ENCODE measurements around the gene NAP1L4. TPM values are rescaled to one million over a fixed set of nuclear protein-coding genes. Genes with fewer than 3 reads are reported as not detected.
A peak's percentile ranks its signal among the peaks of the same experiment; 100 is the strongest.

NAP1L4 gene
- total RNA-seq, 1 experiment from 2014 or later: 116 TPM

DNA sequence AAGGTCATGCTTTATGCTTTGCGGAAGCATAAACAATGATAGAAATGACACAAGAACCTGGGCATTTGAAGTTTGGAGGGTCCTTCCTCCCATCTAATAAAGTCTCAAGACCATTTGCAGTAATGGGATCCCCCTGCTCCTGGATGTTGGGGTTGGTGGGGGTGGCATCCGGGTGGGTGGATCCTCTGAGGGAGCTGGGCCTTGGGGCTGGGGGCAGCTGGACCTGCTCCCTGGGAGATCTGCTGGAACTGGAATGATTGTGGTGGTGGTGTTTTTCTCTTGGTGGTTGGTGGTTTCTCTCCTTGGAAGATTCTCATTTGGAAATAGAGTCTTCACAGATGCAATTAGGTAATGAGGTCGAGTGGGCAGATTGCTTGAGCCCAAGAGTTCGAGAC lies 2.2 kb upstream of the NAP1L4 start:
- DNase-seq (ENCODE audit: low spot score): no peak

DNA sequence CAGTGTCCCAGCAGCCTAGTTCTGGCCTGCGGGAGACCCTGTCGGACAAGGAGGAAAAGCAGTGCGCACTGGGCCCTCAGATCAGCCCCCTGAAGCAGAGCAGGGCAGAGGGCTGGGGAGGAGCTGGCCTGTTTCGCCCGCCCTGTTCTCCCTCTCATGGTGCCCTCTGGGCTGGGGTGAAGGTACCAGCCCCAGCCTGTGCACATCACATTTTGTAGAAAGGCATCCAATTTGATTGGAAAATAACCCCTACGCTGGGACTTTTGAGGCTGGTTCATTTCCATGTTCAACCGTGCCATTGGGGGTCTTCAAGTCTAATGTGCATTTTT lies 832 bp upstream of the NAP1L4 start:
- DNase-seq (ENCODE audit: low spot score): no peak

DNA sequence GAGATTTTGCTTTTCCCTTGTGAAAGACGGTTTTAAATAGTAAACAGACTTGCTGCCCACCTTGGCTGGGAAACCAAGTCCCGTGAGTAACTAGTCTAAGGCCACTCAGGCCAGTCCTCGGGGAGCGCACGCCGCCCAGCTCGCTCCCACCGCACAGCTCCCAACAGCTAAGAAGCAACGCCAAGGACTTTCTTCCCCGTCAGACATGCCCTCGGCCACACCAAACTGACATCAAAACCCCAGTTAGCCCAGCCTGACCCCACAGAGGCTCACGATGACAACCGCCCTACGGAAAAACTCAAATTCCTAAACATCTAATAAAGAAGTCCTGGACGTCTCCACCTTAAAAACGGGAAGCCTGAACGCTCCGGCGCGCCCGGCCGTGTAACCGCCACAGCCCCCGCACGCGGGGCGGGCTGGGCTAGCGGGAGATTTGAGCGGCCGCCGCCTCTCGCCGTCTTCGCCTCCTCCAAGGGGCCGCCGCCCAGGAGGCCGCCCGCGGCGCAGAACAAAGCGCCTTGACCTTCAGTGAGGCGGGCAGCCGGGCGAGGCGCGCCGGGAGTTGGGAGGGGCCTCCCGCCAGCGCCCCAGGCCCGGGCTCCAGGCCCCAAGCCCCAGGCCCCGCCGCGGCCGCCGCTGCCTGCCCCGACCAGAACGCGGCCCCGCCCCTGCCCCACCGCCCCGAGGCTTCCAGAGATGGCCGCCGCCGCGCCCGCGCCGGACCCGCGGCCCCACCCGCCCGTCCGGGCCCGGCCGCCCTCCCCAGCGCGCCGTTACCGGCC lies 486 bp downstream of the NAP1L4 start:
- peak; percentile 63 for DNase-seq (ENCODE audit: low spot score)

DNA sequence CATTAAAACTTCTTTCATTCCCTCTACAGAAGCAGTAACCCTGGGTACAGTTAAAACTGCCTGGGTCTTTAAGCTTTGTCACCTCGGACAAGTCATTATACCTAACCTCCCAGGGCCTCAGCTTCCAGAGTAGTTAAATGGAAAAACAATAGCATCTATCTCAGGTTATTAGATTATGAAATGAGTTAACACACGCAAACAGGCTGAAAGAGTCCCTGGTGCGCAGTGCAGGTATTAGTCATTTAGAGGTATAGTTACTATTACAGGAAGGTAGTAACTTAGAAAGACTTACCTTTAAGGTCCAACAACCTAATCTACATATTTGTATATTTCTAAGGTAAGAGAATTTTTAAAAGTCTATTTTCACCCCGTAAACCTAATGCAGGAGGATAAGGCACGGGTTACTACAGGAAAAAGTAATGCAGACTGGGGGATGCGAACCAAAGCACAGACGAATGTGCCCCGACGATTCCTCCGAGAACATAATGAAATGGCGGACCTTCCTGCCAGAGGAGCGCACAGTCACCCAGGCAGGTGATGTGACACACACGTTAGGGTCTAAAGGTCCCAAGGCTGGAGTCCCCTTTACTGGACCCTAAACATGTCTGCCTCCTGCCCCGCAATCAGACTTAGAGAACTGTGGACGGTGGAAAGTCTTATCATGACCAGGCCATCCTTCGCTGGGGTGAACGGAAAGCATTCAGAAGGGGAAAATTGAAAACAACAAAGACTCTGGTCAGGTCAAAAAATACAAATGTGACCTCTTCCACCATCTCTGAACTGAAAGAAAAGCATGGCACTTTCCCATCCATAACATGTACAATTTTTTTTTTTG lies 1.3 kb downstream of the NAP1L4 start:
- DNase-seq (ENCODE audit: low spot score): peak; percentile 65

DNA sequence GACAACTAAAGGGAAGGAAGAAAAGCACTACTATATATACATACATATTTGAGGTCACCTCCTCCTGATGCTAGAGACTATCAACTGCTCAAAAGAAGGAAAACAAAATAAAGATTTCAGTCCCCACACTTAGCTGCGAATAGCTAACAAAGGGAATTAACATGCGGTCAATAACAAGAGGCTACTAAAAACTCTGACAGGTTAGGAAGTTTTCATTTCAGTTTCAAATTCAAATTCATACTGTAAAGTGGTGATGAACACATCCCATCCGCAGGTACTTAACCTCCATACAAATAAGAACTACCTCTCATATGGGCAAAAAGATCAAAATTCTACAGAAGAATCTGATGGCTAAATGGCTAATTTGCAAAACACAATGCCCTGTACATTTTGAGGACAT lies 2.6 kb downstream of the NAP1L4 start:
- peak; percentile 19 for DNase-seq (ENCODE audit: low spot score)

DNA sequence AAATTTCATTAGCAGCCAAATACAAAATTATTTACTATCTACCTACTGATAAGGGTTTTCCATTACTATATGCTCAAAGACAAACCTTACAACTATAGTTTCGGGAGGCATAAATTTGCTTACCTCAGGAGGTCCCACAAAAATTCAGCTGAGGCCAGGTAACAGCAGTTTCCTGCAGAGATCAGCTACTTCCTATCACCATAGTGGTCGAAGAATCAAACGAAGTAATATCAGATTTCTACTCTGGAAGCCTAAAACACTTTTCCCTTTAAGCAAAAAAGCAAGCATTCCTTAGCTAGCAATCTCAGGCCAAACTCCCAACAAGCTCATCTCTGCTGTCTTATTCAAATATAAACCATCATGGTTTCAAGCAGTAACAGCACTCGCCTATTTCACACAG lies 3.1 kb downstream of the NAP1L4 start:
- DNase-seq (ENCODE audit: low spot score): peak; percentile 19

DNA sequence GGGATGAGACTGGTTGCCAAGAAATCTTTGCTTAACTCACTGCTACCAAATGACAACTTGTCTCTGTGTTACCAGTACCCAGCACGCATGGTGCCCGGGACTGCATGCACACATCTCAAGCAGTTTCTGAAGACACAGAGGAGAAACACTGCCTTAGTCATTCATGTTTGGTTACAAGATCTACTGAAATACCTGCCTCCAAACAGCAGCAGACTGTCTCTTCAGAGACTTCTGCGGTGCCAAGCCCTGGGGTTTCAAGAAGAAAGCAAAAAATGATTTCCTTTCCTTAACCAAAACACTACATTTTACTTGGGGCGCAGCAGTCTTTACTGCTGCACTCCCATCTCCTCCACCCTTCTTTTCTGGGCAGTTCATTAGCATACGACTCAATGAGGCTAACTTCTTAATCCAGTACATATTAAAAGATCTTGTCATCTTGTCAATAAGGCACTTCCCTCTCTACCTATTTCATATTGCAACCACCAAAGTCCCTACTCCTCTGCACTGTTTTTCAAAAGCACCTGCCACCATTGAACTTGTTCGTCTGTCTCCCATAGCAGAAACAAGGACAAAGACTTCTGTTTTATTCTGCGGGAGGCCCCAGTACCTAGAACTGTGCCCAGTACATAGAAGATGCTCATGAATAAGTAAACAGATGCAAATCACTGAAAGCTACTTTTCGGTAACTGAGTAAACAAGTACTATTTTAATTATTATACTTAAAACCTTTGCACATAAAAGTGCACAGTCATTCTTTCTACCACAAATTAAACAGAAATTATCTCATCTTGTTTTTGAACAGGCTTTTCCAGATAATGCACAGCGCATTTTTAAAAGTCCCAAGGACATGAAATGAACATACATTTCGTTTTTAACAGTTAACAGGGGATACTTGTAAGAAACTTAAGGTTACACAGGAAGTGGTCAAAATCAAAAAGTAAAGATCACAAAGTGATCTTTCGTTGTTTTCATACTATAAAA lies 4.0 kb downstream of the NAP1L4 start:
- DNase-seq (ENCODE audit: low spot score): peak; percentile 20

DNA sequence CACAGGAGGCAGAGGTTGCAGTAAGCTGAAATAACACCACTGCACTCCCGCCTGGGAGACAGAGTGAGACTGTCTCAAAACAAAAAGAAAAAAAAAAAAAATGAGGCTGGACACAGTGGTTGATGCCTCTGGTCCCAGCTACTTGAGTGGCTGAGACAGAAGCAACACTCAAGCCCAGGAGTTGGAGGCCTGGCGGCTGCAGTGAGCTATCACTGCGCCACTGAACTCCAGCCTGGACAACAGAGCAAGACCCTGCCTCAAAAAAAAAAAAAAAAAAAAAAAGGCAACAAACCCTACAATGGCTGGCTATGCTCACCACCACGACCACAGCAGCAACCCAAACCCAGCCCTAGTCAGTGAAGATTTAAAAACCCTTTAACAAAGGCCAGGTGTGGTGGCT lies 8.2 kb downstream of the NAP1L4 start:
- DNase-seq (ENCODE audit: low spot score): no peak

DNA sequence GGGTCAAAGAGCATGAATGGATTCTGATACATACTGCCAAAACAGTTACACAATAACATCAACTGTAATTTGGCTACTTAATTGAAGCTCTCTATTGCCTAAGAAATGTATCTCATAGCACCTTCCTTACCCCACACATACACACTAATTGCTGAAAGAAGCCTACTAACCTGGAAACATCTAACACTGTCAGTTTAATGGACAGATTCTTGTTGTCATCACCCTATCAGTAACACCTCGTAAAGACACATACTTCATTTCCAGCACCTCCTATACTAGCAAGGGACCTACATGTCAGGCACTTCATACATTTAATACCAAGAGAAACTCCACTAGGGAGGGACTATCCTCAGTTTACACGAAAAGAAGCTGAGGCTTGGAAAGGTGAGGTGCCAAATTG lies 9.9 kb downstream of the NAP1L4 start:
- no peak for DNase-seq (ENCODE audit: low spot score)

DNA sequence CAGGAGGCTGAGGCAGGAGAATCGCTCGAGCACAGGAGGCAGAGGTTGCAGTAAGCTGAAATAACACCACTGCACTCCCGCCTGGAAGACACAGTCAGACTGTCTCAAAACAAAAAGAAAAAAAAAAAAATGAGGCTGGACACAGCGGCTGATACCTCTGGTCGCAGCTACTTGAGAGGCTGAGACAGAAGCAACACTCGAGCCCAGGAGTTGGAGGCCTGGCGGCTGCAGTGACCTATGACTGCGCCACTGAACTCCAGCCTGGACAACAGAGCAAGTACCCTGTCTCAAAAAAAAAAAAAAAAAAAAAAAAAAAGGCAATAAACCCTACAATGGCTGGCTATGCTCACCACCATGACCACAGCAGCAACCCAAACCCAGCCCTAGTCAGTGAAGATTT lies 11.0 kb downstream of the NAP1L4 start:
- no peak for DNase-seq (ENCODE audit: low spot score)

DNA sequence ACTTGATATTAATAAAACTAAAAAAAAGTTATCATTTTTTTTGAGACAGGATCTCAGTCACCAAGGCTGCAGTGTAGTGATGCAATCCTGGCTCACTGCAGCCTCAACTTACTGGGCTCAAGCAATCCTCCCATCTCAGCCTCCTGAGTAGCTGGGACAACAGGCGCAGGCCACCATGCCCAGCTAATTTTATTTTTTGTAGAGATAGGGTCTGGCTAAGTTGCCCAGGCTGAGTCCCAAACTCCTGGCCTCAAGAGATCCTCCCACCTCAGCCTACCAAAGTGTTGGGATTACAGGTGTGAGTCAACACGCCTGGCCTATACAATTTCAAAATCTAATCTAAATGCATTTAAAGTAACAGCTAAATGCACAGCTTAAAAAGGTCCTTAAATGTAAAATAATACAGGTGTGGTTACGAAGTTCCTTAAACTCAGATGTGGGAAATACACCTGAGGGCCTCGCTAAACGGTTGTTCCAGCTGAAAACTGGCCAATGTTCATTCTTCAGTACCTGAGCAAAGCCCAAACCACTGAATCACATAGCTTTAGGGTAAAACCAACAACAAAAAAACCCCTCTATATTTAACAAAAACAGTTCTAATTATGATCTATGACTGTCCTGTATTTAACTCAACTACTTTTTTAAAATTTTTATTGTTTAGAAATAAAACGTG lies 11.8 kb downstream of the NAP1L4 start:
- no peak for DNase-seq (ENCODE audit: low spot score)

DNA sequence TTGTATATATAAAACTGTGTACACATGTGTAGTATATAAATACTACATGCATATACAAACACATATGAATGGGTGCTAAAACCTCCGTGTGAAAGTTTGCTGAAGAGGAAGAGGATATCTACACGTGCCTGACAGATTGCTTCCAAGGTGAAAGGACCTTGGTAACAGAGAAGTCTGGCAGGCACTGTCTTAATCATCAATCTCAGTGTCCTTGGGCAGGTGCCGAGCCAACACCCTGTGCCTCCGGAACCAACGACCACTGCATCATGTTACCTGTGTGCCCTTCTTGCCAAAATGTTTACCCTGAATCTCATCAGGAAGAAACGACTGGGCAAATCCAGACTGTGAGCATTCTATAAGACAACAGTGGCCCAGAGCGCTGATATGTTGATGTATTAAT lies 15.0 kb downstream of the NAP1L4 start:
- no peak for DNase-seq (ENCODE audit: low spot score)

DNA sequence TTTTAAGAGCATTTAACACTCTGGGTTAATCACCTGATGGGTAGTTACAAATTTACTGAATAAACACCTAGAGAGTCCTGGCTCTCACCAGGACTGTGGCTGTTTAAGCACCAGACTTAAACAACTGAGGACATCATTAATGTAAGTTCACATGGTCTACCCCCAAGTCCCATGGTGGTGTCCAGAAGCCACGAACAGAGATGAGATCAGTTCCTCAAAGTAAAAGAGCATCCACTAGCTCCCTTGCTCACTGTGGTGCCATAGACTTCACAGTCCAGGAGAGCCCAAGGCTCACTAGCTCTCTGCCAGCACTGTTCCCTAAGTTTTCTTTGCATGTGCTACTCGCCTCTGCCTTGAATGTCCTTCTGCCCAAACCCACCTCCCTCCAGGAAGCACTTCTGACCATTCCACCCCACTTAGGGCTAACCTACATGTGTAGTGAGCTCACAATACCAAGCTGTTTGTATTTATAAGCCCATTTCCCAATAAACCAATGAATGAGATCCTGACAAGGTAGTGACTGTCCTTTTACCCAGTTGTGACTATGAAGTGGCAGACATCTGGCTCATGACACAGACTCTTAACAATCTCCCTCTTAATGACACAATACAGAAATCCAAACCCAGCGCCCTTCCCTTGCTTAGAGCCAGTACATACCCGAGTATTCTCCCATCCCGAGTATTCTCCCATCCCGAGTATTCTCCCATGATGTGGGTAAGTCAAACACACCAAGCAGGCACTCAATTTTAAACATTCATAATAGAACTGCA lies 15.7 kb downstream of the NAP1L4 start:
- no peak for DNase-seq (ENCODE audit: low spot score)

DNA sequence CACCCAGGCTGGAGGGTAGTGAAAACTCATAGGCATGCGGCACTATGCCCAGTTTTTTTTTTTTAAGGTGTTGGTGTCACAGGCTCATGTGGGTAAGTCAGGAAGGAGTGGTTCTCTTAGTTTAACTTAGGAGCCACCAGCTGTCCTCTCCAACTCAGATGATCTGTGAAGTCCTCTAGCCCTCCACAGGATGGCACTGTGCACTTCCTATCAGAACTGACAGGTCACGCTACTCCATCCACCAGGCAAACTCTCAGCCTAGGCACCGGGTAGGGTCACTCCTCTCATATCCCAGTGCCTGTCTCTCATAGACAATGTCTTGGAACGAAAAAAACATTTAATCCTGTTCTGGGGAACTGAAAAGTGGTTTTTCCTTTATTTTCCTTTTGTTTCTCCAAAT lies 16.5 kb downstream of the NAP1L4 start:
- peak; percentile 59 for DNase-seq (ENCODE audit: low spot score)

DNA sequence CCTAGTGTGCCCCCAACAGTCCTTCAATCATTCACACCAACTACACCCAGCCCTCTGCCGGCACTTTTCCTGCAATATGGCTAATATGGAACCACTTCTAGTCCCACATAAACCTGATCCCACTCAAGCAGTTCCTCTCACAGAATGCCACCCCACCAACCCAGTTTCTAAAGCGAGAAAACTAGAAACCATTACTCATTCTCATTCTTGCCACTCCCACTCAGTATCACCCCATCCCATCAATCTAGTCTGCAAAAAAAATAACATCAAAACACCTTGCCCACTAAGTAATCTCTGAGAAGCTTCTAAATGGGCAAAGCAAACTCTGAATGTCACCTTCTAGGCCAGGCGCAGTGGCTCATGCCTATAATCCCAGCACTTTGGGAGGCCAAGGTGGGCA lies 17.9 kb downstream of the NAP1L4 start:
- no peak for DNase-seq (ENCODE audit: low spot score)

DNA sequence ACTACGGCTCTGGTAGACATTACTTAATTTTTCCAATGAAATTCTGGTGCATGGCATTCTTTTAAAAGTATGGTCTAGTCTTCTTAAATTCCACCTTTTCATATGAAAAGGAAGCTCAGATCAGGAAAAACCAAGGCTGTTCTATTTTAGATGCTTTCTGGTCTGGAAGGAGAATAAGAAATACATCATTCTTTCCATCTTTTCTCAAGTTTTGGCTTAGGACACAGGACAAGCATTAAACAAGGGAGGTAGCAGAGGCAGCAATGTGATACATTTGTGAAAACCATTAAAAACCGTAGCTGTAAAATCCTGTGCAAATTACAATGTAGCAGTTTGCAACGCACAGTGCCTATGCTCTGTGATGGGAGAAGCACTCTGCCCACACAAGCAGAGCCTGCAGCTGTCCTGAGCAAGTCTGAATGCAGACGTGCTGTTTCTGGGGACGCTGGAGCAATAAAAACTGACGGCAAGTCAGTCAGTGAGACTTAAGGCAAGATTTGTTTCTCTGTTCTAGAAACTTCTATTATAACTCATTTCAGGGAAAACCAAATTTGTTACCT lies 23.7 kb downstream of the NAP1L4 start:
- DNase-seq (ENCODE audit: low spot score): no peak

DNA sequence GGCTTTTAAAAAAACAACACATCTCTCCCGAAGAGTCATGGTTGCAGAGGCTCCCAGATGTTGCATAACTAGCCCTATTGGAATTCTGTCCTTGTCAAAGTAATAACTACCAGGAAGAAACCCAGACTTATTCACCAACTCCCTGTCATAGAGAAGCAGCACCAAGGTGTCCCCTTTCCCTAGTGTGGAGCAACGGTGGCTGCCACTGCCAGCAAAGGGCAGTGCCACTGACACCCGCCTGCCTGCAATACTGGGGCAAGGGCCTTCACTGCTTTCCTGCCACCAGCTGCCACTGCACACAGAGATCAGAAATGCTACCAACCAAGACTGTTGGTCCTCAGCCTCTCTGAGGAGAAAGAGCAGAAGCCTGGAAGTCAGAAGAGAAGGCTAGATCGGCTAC lies 27.3 kb downstream of the NAP1L4 start:
- DNase-seq (ENCODE audit: low spot score): no peak

DNA sequence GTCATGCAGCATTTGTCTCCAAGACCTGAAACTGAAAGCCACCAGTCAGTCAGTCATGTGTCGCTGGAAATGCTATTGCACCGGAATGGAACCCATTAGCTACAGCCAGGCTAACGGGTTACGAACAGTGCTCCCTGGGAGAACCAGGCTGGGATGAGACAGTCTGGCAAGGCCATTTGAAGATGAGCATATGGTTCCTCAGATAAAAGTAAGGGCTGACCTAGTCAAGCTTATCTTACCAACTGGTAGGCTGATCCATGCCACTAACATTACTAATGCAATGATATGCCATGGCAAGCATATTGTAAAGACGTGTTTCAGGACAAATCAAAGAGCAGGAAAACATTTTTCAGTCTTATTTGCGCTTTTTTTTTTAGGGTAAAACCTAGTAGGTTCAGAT lies 28.4 kb downstream of the NAP1L4 start:
- no peak for DNase-seq (ENCODE audit: low spot score)

DNA sequence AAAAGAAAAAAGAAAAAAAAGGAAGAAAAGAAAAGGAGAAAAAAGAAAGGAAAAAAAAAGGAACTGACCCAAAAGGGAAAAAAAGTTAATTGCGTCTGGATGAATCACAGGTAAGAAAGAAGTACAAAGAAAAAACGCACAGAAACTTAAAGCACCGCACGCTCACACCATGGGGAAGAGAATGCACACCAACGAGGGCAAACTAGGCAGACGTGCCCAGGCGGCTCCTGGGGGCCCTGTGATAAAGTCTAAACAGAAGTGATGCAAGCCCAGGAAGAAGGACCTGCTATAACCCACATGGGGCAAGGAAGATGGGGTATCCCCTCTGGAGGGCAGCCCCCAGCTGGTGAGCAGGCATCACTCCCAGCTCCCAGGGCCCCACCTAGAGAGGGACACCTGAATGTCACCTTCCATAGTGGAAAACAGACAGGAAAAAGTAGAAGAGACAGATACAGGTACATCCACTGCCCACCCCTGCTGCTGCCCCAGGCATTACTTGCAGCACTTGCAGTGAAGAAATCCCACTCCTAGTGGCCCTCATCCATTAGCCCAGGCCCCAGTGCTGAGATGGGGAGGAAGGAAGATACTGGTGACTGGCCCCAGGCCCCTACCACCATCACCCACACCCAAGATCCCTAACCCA lies 28.9 kb downstream of the NAP1L4 start:
- no peak for DNase-seq (ENCODE audit: low spot score)

DNA sequence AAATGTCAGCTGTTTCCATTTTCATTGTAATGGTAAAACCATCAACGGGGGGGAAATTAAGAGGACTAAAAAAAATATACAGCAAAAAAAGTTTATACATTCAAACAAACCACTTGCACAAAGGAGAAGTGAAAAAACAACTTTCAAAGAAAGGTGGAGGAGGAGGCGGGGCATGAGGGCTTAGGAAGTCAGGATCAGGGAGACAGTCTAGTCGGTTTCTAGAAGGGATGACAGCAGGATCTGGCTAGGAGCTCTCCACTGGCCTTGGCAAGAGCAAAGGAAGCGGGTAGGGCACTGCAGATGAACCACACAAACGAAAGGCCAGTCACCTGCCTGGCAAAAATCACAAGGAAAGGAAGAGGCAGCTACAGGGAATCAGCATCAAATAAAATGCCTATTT lies 31.0 kb downstream of the NAP1L4 start:
- DNase-seq (ENCODE audit: low spot score): no peak

Measured in HT-29 (cell line).